ENCODE results near the gene HIC2.
"Not testable (repeated sequence)": the region's sequence is repeated elsewhere in the genome, so short reads cannot be mapped to it uniquely, and the experiment has no call there.

HIC2 gene

DNA sequence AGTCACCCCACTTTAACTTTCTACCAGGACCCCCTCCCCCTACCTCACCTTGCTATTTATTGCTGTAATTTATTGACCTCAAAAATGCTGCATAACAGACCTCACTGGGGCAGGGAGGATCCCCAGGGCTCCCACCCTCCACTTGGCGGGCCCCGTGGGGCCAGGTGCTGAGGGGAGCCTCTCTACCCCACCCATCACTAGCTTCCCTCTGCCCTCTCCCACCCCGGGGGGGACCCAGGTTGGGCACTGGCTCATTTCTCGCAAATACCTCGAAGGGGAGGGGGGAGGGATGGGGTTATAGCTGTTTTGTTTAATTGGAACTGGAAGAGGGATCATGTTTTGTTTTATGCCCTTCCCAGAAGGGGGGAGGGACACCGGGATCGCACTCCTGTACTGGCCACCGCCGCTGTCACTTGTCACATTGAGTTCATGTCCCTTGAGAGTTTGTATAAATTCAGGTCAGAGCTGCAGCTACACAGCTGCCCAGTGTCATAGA lies 33.7 kb downstream of the HIC2 start:
- no peak for DNase-seq

DNA sequence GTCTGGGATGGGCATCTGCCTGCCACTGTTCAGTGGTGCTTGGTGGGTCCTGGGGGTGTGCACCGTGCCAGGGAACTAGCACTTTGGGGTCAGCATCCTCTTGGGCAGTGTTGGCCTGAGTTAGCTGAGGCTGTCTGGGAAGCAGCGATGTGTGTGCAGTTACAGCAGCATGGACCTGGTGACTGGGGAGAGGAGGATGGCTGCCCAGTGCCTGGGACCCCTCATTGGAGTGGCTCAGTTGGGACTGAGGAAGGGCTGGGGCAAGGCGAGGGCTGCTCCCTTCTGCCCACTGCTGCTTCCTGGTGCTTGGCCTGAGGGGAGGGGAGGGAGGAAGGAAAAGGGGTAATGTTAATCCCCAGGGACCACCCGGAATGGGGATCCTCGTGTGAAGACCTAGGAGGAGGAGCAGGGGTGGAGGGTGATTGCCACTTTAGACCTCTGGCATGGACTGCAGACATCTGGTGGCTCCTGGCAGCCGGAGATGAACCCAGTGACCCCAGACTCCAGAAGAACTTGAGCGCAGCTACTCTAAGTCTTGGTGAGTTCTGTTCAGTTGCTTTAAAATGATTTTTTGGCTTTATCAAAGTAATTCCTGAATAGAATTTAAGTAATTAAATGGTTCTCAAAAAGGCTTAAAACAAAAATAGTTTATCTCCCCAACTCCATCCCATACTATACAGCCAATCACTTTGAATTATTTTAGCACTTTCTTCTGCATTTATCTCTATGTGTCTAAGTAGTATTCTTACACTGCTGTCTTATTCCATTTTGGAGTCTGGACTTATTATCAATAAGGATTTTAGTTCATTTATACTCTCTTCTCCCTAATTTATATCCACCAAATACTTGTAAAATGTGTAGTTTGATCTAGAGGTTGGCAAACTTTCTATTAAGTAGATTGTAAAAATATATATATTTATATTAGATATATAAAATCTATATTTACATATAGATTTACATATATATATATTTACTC lies 34.7 kb downstream of the HIC2 start:
- DNase-seq, result no peak

DNA sequence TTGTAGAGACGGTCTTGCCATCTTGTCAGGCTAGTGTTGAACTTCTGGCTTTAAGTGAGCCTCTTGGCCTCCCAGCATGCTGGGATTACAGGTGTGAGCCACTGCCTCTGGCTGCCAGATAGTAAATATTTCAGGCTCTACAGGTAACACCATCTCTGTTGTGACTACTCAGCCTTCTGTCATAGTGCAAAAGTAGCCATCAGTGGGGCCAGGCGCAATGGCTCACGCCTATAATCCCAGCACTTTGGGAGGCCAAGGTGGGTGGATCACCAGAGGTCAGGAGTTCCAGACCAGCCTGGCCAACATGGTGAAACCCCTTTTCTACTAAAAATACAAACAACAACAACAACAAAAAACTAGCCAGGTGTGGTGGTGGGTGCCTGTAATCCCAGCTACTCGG lies 35.5 kb downstream of the HIC2 start:
- DNase-seq, result not testable (repeated sequence)

DNA sequence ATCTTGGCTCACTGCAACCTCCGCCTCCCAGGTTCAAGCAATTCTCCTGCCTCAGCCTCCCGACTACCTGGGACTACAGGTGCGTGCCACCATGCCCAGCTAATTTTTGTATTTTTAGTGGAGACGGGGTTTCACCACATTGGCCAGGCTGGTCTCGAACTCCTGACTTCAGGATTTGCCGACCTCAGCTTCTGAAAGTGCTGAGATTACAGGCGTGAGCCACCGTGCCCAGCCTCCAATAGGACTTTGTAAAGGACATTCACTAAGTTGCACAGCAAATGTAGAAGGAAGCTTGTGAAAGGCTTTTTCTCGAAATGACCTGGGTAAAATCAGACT lies 37.8 kb downstream of the HIC2 start:
- DNase-seq, result not testable (repeated sequence)

DNA sequence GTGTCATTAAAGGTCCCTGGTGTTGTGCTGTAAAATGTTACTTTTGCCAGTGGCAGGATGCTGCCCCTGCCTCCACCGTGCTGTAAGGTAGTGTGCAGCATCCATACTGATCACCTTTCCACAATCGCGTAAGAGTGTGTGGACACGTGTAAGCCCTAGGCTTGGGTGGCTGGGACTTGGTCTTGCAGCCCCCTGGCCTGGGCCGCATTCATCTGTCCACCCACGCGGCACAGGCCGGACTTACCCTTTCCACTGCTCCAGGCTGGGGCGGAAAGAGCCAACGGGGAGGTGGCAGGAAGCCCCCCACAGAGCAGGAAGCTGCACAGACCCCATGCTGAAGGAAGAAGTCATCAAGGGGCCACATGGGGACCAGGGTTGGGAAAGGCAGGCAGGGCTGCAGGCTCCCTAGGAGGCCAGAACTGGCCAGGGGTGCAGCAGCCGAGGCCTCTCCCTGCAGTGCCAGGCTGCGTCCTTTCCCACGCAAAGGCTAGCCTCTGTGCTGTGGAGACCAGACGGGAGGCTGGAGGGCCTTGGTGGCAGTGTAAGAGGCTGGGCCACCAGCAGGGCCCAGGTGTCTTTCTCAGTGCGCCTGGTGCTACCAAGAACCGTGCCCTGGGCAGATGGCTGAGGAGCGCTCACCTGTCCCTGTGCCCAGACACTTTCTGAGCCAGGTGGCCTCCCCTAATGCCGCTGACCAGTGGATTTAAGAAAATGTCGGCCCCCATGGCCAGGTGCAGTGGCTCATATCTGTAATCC lies 38.3 kb downstream of the HIC2 start:
- no peak for DNase-seq

DNA sequence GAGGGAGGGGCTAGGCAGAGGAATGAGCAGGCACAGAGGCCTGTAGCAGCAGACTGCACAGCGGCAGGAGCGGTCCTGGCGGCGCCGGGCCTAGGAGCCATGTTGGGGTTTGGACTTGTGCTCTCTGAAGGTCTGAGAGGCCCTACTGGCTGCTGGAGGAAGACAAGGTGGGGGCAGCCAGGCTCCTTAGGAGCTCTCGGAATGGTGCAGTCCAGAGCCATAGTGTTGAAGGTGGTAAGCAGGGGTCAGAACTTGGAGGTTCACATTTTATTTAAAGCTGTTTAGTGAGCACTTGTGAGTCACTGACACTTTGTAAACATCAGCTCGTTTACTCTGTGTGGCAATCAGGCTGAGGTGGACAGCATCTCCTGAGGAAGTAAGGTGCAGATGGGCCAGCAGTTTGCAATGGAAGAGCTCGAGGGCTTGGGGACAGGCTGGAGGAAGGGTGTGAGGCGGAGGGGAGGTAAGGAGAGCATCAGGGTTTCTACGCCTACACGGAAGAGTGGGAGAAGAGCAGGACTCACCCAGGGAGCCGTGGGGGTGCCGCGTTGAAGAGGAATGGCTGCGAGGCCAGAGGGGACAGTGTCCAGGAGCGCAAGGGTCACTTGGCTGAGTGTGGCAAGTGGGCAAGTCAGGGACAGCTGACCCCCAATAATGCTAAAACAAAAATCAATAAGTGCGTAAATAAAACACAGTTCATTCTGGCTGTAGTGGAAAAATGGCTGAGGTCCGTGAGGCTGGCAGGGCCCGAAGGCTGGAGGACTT lies 40.0 kb downstream of the HIC2 start:
- no peak for DNase-seq

DNA sequence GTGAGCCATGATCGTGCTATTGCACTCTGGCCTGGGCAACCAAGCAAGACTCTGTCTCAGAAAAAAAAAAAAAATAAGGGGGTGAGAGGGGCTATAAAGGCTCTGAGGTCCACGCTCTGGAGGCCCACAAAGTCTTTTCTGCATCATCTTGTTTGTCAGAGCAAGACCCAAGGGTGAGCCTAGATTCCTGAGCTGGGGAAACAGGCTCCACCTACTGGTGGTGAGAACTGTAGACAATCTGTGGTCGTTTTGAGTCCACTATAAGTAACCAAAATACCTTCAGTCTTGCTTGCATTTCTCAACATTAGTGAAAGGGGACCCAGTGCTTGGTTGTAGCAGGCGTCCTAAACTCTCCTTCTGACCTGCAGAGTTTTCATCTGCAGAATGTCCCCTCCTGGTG lies 45.5 kb downstream of the HIC2 start:
- DNase-seq, result not testable (repeated sequence)

DNA sequence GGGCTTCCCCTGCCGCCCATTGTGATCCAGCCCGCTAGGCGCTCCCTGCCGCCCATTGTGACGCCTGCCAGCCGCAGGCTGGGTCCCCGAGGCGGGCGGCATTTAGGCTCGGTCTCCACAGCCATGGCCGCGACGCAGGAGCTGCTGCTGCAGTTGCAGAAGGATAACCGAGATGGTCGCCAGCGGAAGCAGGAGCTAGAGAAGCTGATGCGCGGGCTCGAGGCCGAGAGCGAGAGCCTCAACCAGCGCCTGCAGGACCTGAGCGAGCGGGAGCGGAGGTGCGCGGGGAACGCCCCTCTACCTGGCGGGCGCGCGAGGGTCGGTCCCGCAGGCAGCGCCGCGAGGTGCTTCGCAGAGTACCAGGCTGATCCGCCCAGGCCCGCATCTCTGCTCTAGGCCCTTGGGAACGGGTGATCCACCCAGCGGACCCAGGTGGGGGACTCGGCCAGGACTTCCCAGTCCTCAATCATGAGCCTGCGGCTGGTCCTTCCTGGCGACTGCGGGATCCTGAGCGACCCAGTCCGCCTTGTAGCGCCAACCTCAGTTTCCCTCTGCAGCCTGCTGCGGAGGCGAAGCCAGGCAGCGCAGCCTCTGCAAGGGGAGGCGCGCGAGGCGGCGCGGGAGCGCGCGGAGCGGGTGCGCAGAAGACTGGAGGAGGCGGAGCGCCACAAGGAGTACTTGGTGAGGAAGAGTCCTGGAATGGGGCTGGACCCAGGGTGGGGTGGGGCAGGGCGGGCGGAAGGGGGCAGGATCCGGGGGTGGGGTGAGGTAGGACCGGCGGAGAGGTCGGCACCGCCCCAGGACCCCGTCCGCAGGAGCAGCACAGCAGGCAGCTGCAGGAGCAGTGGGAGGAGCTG lies 50.4 kb downstream of the HIC2 start, which contains the start of gene TMEM191C:
Gene TMEM191C, plus strand, starts transcription at position 51 of the 857 bp plus-strand sequence. Its CDS starts 73 bp downstream, at position 124.
- DNase-seq, result not testable (repeated sequence)

DNA sequence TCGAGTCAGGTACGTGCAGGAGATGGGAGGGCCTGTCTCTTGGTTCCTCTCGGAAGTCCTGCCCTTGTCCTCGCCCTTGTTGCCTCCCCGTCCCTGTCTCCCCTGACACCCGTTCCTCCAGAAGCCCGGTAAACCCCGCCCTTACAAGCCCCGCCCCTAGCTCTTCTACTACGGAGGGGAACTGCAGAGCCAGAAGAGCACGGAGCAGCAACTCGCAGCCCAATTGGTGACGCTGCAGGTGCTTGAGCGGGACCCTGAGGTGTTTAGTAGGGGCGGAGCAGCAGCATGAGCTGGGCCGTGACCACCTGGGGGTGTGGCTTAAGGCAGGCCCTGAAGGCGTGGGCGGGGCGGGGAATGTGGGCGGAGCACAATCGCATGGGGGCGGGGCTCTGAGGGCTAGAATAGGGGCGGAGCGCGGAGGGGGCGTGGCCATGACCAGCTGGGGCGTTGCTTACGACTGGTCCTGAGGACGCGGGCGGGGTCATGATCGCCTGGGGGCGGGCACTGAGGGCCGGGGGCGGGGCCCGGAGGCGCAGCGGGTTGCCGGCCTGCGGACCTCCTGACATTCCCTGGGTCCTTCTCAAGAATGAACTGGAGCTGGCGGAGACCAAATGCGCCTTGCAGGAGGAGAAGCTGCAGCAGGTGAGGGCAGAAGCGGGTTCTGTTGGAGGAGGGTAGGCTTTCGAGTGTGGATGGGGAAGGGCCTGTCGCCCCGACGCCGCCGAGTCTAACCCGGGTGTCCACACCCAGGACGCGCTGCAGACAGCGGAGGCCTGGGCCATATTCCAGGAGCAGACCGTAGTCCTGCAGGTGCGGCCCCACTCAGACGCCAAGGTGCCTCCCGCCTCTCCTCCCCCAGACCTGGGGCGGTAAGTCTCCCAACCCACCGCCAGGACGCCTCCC lies 51.3 kb downstream of the HIC2 start:
- peak; percentile 63 for DNase-seq

DNA sequence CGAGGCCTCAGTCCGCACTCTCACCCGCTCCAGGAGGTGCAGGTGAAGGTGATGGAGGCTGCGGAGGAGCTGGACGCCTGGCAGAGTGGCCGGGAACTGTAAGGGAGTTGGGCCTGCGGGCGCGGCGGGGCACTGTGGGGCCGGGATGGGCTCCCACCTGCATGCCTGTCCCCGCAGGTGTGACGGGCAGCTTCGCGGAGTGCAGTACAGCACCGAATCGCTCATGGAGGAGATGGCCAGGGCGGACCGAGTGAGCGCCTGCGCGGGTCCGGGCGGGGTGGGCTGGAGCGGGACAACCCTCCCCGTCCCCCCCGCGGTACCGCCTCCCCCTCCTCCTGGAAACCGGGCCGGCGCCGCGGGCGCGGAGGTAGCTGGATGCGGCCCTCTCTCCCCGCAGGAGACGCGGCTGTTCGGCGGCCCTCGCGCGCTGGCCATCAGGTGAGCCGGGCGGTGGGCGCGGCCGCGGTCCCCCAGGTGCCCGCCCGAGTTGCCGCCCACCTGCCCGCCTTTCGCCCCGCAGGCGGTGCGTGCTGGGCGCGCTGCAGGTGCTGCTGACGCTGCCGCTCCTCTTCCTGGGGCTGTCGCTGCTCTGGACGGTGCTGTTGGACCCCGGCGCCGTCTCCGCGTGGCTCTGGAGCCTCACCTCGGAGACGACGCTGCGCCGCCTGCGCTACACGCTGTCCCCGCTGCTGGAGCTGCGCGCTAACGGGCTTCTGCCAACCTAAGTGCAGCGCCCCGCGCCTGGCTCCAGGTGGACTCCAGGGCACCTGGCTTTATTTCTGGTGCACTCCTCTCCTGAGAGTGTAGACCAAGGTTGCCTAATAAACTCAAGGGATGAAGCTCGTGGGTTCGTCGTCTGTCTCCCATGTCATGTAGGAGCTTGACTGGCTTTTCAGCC lies 52.2 kb downstream of the HIC2 start:
- DNase-seq, result not testable (repeated sequence)

DNA sequence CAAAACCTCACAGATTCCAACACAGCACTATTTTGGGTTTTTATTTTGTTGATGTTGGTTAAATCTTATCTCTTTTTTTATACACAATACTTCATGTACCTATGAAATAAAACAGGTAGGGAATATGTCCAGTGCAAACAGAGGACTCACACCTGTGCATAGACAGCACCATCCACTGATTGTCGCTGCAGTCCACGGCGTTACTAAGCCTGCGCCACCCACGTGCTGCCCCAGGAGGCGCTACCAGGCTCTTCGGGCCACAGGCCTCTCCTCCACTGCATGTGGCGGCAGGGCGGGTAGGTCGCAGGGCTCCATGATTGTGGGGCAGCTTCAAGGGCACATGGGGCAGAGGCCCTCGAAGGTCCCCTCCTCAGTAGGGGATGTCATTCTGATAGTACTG lies 55.8 kb downstream of the HIC2 start:
- DNase-seq, result not testable (repeated sequence)

DNA sequence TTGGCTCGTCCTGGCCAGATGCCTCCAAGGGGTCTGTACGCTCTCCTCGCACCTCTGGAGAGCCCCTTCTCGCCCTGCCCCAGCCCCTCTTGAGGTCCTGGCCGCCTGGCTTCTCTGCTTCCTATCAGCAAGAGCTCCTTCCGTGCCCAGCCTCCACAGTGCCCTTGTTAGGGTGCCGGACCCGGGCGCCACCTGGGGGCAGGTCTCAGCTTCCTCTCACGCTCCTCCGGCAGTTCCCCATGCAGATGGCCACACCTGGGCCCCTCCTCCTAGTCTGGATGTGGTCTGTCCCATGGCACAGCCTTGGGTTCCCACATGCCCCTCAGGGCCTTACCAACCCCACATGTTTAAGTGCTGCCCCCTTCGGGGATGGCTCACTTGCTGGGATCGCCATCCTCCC lies 56.5 kb downstream of the HIC2 start:
- not testable (repeated sequence) for DNase-seq

DNA sequence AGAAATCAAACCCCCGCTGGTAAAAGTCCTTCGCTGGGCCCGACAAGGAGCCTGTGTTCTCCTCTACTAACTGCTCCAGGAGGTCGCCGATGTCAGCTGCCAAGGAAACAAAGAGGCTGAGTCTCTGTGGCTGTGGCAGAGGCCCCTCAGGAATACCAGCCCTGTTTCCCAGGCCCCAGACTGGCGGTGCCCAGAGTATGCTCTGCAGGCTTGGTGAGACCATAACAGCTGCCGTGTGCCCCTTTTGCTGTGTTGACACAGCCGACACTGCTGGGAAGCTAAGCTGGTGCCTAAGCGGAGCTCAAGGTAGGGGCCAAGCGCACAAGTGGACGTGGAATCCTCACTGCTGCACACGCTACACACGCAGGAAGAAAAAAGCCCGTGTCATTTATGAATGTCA lies 66.9 kb downstream of the HIC2 start:
- DNase-seq, result not testable (repeated sequence)

DNA sequence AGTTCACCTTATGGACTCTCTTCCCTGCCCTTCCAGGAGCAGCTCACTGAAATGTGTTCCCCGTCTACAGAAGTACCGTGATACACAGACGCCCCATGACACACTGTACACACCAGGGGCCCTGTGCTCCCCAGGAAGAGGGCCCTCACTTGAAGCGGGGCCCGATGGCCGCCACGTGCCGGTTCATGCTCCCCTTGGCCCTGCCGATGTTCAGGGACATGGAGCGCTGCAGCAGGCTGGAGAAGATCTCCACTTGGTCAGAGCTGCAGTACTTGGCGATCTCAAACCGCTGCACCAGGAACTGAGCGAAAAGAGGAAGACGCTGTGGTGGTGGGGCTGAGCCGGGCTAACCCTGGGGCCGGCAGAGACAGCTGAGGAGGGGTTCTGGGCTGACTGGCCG lies 70.6 kb downstream of the HIC2 start:
- DNase-seq, result not testable (repeated sequence)

DNA sequence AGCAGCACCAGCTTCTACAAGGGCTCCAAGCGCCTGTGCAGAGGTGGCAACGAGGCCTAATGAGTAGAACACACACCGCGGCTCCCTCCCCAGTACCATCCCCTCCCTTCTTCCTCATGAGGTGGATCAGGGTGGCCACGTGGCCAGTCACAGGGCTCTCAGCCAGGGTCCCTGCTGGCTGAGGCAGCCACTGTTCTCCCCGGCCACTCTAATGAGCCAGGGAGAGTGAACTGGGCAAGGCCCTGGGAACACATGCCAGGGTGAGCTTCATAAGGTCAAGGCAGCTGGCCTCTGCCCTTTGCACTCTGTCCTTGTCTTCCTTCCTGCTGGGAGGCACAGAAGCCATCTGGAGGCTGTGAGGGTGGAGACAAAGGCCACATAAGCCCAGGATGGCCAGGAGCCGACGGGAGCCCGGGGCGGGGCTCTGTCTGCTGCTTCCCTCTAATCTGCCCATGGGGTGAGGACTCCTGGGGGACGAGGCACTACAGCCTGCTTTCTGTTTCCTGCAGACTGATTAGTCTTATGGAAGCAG lies 72.0 kb downstream of the HIC2 start:
- DNase-seq, result not testable (repeated sequence)

DNA sequence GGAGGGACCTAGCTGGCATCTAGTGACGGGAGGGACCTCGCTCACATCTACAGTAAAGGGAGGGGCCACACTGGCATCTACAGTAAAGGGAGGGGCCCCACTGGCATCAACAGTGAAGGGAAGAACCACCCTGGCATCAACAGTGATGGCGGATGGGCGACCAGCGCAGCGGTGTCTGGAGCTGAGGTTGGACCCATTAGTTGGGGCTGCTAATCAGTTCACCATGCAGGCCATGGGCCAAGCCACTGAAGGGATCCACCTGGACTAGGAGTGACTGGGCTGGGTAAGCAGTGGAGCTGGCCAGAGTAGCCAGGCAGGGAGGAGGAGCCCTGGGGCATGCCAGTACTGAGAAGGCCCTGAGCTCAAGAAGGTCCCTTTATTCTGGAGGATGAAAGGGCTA lies 73.4 kb downstream of the HIC2 start:
- DNase-seq, result not testable (repeated sequence)

DNA sequence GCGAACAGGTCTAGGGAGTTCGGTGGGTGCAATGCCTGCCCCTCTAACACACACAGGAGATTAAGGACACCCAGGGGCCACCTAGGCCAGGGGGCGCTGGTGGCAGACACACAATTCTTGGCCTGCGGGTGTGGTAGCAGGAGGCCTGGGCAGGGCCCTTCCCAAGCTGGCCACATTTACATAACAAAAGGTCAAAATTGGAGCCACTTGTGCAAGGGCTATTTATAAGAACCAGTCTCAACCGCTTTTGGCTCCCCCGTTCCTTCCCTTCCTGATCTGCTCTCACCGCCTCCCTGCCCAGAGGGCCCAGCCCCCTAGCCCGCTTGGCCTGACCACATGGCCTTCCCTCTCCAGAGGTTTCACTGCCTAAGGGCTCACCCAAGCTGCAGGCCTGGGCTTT lies 75.1 kb downstream of the HIC2 start:
- DNase-seq, result not testable (repeated sequence)

DNA sequence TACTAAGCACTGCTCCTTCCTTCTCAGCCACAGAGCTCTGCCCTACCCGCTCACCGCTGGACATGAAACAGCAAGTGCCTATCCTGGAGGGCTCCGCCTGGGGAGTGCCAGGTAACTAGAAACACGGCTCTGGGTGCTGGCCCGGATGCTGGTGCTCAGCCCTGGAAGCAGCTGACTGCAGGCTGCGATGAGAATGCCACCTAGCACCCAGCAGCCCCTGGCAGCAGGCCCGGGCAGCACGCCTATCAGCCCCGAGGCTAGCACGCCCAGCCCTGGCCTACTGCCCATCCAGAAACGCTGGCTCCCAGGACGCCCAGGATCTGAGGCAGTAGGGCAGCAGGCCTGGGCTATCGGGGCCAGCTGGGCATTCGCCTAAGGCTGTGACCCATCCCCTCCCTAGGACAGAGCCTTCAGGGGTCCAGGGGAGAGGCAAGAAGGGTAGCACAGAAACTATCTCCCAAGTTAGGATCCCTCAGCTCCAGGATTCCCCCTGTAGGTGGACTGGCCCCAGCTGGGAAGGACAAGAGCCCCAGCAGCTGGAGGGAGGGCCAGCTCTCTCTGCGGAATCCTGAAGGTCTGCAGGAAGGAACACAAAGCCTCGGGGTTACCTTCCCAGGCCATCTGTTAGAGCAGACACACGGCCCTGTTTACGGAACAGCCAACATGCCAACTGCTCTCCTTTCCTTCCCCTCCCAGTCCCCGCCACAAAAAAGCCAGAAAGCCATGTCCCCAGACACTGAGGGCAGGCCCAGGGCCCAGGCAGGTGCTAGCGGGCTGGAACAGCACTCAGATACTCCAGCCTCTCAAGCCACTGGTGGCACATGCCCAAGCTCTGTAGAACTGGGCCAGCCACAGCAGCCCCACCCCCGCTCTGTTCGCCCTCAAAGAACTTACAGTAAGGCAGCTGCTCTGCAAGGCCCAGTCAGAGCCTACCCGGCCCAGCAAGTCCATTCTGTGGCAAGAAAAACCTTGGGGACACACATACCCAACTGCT lies 76.9 kb downstream of the HIC2 start:
- not testable (repeated sequence) for DNase-seq

Data from fibroblast of upper back skin (primary cell).